ENCODE results near the gene YIPF1. TPM values are rescaled to one million over a fixed set of nuclear protein-coding genes. Genes with fewer than 3 reads are reported as not detected.

Gene YIPF1
- total and polyA plus RNA-seq, 4 donors, result 19.9 to 33.3 (median 25.1) TPM

DNA sequence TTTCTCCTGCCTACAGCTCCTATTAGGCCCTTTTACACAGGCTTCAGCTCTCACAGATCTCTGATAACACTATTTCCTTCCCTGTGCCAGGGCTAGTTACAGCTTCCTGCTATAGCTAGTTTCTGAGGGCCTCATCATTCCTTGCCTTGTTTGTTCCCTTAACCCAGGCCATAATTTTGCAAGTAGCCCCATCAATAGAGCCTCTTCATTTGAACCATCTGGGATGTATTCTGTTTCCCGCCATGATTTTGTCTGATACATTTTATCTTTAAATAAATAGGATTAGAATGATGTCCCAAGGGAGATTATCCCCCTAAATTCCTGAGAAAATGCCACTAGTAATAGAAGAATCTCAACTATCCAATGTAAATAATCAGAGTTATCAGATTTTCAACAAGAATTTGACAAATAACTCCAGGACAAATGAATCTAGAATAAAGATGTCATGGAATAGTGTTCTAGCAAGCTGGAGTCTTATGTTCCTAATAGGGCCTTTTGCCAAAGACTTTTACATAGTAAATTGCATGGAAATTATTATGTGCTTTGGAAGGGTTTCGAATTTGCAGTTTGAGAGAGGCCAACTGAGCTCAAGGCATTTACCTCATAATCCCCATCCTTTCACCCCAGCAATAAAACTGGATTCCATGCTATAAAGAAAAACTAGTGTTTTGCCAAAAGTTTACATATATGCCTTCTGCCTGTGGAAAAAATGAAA is 39.8 kb upstream of the YIPF1 start:
- ATAC-seq (ENCODE audit: insufficient read depth, low FRiP score) (no peak), DNase-seq (no peak)
- Histone ChIP-seq H3K36me3 (ENCODE audit: control insufficient read depth in 4 of 4, insufficient read depth in 4 of 4, low read length in 4 of 4) (peaks cover 3 to 22% (median 15%) of the 10 kb centered on the region in 4 donors), H3K4me3 (no peak overlapping the region), H3K9me3 (ENCODE audit: control insufficient read depth in 4 of 4, insufficient read depth in 3 of 4, low read length in 3 of 4) (peaks cover 0 to 7% (median 1%) of the 10 kb centered on the region in 4 donors), H3K9ac (ENCODE audit: insufficient read depth in 1 of 2, low read length in 2 of 2) (no peak overlapping the region), H3K27ac (ENCODE audit: low read depth in 1 of 2, low read length in 1 of 2) (no peak overlapping the region), H3K4me1 (ENCODE audit: control insufficient read depth in 5 of 5, insufficient read depth in 5 of 5, low read length in 5 of 5) (no peaks in the 10 kb centered on the region), H3K27me3 (ENCODE audit: control insufficient read depth in 3 of 3, insufficient read depth in 3 of 3, low read length in 2 of 3) (no peaks in the 10 kb centered on the region)
- WGBS, 2 donors, result 86 to 94% methylated on average over 2 of the region's 2 CpGs
- TF ChIP-seq, protein P1, sequence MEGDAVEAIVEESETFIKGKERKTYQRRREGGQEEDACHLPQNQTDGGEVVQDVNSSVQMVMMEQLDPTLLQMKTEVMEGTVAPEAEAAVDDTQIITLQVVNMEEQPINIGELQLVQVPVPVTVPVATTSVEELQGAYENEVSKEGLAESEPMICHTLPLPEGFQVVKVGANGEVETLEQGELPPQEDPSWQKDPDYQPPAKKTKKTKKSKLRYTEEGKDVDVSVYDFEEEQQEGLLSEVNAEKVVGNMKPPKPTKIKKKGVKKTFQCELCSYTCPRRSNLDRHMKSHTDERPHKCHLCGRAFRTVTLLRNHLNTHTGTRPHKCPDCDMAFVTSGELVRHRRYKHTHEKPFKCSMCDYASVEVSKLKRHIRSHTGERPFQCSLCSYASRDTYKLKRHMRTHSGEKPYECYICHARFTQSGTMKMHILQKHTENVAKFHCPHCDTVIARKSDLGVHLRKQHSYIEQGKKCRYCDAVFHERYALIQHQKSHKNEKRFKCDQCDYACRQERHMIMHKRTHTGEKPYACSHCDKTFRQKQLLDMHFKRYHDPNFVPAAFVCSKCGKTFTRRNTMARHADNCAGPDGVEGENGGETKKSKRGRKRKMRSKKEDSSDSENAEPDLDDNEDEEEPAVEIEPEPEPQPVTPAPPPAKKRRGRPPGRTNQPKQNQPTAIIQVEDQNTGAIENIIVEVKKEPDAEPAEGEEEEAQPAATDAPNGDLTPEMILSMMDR (IDR thresholded peaks at IDR 0.05; ENCODE audit: control extremely low read depth, extremely low read depth), result no peak

DNA sequence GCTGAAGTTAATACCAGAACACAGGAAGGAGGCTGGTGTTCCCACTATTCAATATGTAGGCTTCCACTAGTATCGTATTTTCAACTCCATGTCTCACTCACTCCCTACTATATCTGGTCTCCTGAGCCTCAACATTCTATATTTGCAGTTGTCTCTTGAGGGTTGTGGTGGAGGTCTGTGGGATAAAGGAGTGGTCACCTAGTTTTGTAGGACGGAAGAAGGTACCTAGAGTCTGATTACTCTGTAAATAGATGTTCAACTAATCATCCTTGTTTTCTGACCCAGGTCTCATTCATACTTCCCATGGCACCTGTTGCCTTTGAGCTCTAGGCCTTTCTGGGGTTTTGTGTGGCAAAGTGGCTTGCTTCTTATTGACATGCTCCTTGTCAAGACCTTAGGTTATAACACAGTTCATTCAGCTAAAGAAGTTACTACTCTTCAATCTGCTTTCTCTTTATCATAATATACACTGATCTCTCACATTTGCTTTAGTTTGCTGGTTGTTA is 37.8 kb upstream of the YIPF1 start:
- DNase-seq (no peak), ATAC-seq (ENCODE audit: insufficient read depth, low FRiP score) (no peak)
- Histone ChIP-seq H3K4me3 (no peak overlapping the region), H3K27ac (ENCODE audit: low read depth in 1 of 2, low read length in 1 of 2) (no peak overlapping the region), H3K36me3 (ENCODE audit: control insufficient read depth in 4 of 4, insufficient read depth in 4 of 4, low read length in 4 of 4) (peaks cover 3 to 17% (median 13%) of the 10 kb centered on the region in 4 donors), H3K9me3 (ENCODE audit: control insufficient read depth in 4 of 4, insufficient read depth in 3 of 4, low read length in 3 of 4) (peaks cover 0 to 7% (median 1%) of the 10 kb centered on the region in 4 donors), H3K4me1 (ENCODE audit: control insufficient read depth in 5 of 5, insufficient read depth in 5 of 5, low read length in 5 of 5) (no peaks in the 10 kb centered on the region), H3K27me3 (ENCODE audit: control insufficient read depth in 3 of 3, insufficient read depth in 3 of 3, low read length in 2 of 3) (no peaks in the 10 kb centered on the region), H3K9ac (ENCODE audit: insufficient read depth in 1 of 2, low read length in 2 of 2) (no peak overlapping the region)
- TF ChIP-seq, protein P1 (IDR thresholded peaks at IDR 0.05; ENCODE audit: control extremely low read depth, extremely low read depth), result no peak
- 98% methylated on average over 2 of the region's 2 CpGs for WGBS, 2 donors

DNA sequence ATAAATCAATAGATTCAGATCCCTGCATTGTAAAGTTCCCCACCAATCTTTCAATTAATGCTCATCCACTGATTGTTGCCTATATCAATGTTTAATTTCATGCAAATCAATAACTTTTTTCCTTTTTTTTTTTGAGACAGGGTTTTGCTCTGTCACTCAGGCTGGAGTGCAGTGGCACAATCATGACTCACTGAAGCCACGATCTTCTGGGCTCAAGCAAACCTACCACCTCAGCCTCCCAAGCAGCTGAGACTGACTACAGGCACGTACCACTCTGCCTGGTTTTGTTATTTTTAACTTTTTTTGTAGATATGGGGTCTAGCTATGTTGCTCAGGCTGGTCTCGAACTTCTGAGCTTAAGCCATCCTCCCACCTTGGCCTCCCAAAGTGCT is 30.1 kb upstream of the YIPF1 start:
- no peak overlapping the region for H3K9ac ChIP-seq (ENCODE audit: insufficient read depth in 1 of 2, low read length in 2 of 2)
- no peaks in the 10 kb centered on the region for H3K4me1 ChIP-seq (ENCODE audit: control insufficient read depth in 5 of 5, insufficient read depth in 5 of 5, low read length in 5 of 5)
- H3K27me3 ChIP-seq (ENCODE audit: control insufficient read depth in 3 of 3, insufficient read depth in 3 of 3, low read length in 2 of 3), result no peaks in the 10 kb centered on the region
- WGBS, 2 donors, result 84 to 85% methylated on average over 3 of the region's 3 CpGs
- no peaks in the 10 kb centered on the region for H3K9me3 ChIP-seq (ENCODE audit: control insufficient read depth in 4 of 4, insufficient read depth in 3 of 4, low read length in 3 of 4)
- peaks cover 3 to 28% (median 12%) of the 10 kb centered on the region in 4 donors for H3K36me3 ChIP-seq (ENCODE audit: control insufficient read depth in 4 of 4, insufficient read depth in 4 of 4, low read length in 4 of 4)
- ATAC-seq (ENCODE audit: insufficient read depth, low FRiP score), result no peak
- no peak overlapping the region for H3K27ac ChIP-seq (ENCODE audit: low read depth in 1 of 2, low read length in 1 of 2)
- TF ChIP-seq, protein P1 (IDR thresholded peaks at IDR 0.05; ENCODE audit: control extremely low read depth, extremely low read depth), result no peak
- H3K4me3 ChIP-seq, result no peak overlapping the region
- no peak for DNase-seq
